ENCODE results near the gene INPP5B.
"Not testable (repeated sequence)": the region's sequence is repeated elsewhere in the genome, so short reads cannot be mapped to it uniquely, and the experiment has no call there.

INPP5B gene

GRCh38 chr1:37948166-37948565 lies 1.3 kb upstream of the INPP5B start:
- DNase-seq (ENCODE audit: low read depth in 2 of 2) = no peak

GRCh38 chr1:37947364-37947763 lies 511 bp upstream of the INPP5B start:
- DNase-seq (ENCODE audit: low read depth in 2 of 2) = no peak

DNA sequence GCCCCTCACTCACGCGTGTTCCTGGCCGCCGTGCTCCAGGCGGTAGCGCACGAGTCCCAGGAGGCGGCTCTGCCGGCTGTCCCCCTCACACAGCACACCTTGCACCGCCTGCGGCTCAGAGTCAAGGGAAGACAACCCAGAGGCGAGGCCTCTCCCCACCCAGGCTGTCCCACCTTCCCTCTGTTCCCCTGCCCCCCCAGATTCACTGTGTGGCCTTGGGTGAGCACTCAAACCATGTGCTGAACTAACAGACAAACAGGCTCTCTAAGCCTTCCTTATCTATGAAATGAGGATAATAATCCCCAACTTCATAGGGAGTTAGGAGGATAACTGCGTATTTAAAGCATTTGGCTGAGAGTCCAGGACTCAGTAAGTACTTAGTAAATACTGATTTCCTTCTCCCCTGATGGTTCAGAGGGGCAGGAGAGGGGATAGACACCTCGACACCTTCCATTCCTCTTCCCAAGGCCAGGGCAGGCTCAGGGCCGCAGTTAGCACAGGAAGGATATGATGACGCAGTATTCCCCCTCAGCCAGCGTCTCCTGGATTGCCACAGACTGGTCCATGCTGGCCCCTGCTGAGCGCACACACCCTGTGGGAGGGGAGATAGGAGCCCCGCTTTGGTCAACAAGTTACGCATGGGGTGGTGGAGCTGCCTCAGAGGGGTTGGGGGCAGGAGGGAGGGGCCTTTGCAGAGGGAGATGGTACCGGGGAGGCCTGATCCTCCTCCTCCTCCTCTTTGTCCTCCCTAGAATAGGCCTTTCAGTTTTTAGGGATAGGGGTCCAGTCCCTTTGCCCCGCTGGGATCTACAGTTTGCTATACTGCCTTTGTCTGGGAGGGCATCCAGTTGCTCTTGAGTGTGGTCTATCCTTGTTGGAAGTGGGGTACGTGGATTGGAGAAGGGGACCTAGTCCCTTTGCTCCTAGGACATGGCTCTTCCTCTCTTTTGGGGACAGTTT lies 830 bp downstream of the INPP5B start:
- DNase-seq (ENCODE audit: low read depth in 2 of 2) = no peak

DNA sequence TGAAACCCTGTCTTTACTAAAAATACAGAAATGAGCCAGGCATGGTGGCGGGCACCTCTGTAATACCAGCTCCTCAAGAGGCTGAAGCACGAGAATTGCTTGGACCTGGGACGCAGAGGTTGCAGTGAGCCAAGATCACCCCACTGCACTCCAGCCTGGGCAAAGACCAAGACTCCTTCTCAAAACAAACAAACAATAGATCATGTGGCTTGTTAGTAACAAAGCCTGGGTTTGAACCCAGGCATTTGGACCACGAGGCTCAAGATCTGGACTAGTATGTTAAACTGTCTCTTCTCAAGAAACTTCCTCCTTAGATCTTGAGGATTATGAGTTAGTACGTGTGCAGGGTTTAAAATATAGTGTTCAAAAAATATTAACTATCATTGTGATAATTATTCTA lies 1.6 kb downstream of the INPP5B start:
- DNase-seq (ENCODE audit: low read depth in 2 of 2) = no peak

DNA sequence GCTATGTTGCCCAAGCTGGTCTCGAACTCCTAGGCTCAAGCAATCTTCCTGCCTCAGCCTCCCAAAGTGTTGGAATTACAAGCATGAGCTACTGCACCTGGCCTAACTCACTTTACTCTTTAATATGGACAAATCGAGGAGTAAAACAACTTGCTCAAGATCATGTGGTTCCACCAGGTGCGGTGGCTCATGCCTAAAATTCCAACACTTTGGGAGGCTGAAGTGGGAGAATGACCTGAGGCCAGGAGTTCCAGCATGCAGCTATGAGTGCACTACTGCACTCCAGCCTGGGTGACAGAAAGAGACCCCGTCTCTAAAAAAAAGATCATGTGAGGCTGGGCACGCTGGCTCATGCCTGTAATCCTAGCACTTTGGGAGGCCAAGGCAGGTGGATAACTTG lies 2.0 kb downstream of the INPP5B start:
- DNase-seq (ENCODE audit: low read depth in 2 of 2) = no peak

- DNase-seq (ENCODE audit: low read depth in 2 of 2) = no peak
Measured at GRCh38 chr1:37944086-37944763, 2.6 kb downstream of the INPP5B start.

DNA sequence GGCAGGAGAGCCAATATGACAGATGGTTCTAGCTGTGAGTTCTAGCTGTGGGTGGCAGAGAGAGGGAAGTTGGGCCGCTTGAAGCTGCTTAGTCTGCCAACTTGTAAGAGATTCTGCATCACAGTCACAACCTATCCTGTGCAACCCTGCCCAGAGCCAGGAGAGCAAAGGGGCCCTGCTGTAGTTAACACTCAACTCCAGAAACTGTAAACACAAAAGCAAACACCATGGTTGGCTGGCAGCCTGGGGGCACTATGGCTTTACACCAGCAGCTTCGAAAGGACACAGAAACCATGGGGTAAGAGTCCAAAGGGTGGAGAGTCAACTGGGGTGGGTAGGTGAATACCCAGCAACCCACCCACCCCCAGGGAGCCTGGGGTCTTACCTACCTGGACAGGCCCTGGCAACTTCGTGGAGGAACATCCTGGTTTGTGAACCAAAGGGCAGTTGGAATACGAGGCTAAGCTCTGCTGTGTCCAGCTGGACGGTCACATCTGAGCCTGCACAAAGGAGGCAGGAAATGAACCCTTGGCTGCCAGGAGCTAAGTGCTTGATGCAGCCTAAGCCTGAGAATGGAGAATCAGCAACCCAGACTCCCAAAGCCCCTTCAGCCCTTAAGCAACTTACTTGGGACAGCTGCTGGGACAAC lies 6.4 kb downstream of the INPP5B start:
- no peak for DNase-seq (ENCODE audit: low read depth in 2 of 2)

DNA sequence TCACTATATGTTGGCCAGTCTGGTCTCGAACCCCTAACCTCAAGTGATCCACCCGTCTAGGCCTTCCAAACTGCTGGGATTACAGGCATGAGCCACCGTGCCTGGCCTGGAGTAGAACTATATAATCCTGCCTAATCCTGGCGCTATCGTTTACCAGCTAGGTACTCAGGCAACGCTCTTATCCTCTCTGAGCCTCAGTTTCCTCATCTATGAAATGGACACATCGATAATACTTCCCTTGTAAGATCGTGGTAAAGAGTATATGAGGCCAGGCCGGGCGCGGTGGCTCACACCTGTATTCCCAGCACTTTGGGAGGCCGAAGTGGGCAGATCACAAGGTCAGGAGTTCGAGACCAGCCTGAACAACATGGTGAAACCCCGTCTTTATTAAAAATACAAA lies 10.1 kb downstream of the INPP5B start:
- DNase-seq (ENCODE audit: low read depth in 2 of 2) = not testable (repeated sequence)

- DNase-seq (ENCODE audit: low read depth in 2 of 2) = no peak
Measured at GRCh38 chr1:37932759-37933158, 14.1 kb downstream of the INPP5B start.

GRCh38 chr1:37931361-37932158 lies 15.3 kb downstream of the INPP5B start:
- DNase-seq (ENCODE audit: low read depth in 2 of 2) = peak; percentile 94 to 97

DNA sequence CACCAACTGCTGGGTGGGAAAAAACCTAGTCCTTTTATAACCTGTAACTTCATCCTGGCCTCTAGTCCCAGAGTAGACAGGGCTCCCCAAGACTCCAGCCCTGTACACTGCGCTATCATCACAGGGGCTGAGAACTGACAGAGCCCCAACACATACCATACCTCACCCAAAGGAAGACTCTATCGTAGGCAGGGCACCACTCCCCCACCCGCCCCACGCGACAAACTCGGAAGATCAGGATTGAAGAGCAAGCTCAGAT lies 15.8 kb downstream of the INPP5B start:
- DNase-seq (ENCODE audit: low read depth in 2 of 2) = no peak

- DNase-seq (ENCODE audit: low read depth in 2 of 2) = peak in 1 of 2 donors; percentile 19
Measured at GRCh38 chr1:37930246-37931101, 16.4 kb downstream of the INPP5B start.

GRCh38 chr1:37926038-37926924 lies 20.6 kb downstream of the INPP5B start:
- DNase-seq (ENCODE audit: low read depth in 2 of 2) = no peak

GRCh38 chr1:37925316-37925715 lies 21.5 kb downstream of the INPP5B start:
- no peak for DNase-seq (ENCODE audit: low read depth in 2 of 2)

DNA sequence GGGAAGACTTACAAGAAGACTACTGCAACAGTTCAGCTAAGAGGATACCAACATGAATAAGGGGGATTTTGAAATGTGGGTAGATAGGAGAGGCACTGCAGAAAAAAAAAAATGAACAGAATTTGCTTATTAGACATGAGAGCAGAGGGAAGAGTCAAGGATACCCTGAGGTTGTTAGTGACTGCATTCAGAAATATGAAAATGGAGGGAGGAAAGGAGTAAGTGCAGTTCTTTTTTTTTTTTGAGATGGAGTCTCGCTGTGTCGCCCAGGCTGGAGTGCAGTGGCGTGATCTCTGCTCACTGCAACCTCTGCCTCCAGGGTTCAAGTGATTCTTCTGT lies 23.3 kb downstream of the INPP5B start:
- DNase-seq (ENCODE audit: low read depth in 2 of 2) = no peak

GRCh38 chr1:37922767-37923550 lies 23.9 kb downstream of the INPP5B start:
- DNase-seq (ENCODE audit: low read depth in 2 of 2) = no peak

- no peak for DNase-seq (ENCODE audit: low read depth in 2 of 2)
Measured at GRCh38 chr1:37919277-37919676, 27.6 kb downstream of the INPP5B start.

DNA sequence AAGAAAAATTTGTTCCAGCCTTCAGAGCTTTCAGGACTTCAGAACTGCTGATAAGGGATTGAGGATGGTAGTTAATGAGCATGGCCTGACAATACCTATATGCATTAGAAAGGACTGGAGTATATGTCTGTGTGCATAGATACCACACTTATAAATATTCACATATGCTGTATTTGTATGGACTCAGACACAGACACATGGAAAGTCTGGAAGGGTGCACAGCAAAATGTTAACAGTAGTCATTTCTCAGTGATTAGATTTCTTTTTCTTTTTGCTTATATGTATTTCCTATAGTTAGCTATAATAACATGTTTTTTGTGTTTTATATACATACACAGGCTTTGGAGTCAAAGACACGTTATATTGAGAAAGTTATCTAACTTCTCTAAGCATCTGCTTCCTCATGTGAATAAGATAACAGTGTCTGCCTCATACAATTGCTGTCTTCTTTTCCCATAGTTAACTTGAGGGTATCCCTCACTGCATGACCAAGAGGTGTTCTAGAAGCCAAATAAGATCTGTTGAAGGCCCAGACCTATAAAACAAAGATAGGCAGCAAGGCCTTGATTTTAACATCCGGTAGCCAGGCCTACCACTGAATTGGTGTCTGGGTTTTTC lies 31.3 kb downstream of the INPP5B start:
- DNase-seq (ENCODE audit: low read depth in 2 of 2) = no peak
